Stimulated activated CD8-positive, alpha-beta memory T cell treated with anti-CD3 and anti-CD28 coated beads, Interleukin-7, amount 100 ng/mL, for 24 hours (primary cell): Measurements from ENCODE around the gene COPZ1.
"Not testable (repeated sequence)": the region's sequence is repeated elsewhere in the genome, so short reads cannot be mapped to it uniquely, and the experiment has no call there.

Source experiments
- DNase-seq: peaks from one replicate; pipeline ENCODE4 v3.0.0-alpha.2; 2020; ENCODE audit warnings: low read depth

Gene COPZ1

DNA sequence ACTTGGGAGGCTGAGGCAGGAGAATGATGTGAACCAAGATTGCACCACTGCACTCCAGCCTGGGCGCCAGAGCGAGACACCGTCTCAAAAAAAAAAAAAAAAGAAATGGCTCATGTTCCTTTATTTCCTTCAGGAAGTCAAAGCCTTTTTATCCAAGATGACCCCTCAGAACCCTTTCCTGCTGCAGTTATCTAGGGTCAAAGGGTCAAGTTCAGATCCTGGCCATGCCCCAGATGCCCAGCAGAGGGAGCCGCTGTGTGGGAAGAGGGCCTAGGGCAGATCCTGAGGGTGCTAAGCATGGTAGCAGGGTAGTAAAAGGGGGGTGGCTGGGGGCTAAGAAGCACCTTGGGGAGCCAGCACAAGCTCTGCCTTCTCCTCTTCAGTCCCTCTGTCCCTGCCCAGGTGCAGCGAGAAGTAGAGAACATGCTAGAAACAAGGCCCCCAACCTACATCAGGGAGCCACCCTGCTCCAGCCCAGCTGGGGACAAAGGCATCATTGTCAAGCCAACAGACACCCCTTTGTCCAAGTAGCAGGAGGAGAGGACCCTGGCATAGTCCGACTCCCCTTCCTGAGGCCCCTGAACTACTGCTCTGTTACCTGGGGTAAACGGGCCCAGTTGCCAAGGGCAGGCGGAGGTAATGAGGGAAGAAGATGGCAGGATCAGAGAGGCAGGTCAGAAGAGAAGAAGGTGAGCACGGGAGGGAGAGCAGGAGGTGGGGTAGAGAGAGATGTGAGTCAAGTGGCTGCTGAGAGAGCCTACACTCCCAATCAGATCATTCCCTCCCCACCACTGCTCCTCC, 30.6 kb upstream of the COPZ1 start:
- no peak for DNase-seq

DNA sequence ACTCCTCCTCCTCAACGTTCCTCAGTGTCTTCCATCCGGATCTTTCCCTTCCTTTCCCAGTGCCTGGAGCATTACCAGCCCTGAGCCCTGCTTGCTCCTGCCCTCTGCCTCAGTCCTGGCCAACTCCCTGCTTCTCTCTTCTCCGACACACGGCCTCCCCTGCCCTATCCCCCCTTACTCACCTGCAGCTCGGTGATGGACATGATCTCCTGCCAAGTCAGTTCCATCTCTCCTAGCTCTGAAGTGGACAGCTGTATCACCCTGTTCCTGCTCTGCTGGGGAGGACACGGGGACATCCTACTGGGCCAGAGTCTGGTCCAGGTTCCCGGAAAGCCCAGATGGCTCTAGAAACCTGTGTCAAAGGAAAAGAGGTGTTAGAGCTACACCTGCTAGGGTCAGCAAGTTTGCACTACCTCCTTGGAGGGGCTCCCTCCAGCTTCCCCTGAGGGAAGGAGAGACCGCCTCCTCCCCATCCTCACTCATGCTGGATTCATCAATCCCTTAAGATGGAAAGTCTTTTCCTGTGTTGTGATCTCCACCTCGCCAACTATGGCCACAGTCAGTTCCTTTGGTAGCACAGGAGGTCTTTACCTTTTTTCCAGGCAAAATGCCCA, 29.9 kb upstream of the COPZ1 start:
- no peak for DNase-seq

DNA sequence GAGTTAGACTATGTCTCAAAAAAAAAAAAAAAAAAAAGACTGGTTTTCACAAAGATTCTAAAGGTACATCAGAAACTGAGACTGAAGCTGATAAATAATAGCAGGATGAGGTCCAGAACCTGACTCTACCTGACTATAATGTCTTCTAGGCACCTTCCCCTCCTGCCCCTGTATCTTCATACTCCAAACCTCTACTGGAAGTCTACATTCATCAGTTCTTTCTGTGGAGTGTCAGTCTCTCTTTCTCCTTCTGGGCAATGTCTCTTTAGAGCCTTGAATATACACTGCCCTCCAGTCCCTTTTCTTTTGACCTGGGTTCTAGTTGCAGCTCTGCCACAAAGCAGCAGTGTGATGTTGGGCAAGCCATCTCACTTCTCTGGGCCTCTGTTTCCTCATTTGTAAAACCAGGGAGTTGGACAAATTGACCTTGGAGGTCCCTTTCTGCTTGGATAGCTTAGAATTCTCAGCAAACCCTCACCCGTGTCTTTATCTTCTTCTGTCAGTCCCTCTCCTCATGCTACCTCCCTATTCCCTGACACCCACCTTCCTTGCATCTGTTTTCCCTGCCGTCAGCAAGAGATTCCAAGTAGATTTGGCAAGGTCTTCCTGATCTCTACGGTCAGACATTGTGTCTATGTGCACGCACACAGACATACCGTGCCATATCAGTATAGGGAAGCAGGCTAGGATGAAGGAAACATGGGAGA, 28.4 kb upstream of the COPZ1 start:
- no peak for DNase-seq

DNA sequence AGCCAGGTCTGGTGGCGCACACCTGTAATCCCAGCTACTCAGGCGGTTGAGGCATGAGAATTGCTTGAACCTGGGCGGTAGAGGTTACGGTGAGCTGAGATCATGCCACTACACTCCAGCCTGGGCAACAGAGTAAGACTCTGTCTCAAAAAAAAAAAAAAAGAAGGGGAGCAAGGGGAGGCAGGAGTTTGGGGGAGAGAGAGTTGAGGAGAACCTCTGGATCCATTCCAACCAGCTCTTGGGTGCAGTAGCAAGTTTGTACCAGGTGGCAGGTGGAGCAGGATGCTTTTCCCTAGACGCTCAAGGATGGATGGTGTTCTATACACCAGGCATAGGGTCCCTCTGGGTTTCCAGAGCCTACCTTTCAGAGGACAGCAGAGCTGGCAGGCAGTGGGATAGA, 26.0 kb upstream of the COPZ1 start:
- no peak for DNase-seq

DNA sequence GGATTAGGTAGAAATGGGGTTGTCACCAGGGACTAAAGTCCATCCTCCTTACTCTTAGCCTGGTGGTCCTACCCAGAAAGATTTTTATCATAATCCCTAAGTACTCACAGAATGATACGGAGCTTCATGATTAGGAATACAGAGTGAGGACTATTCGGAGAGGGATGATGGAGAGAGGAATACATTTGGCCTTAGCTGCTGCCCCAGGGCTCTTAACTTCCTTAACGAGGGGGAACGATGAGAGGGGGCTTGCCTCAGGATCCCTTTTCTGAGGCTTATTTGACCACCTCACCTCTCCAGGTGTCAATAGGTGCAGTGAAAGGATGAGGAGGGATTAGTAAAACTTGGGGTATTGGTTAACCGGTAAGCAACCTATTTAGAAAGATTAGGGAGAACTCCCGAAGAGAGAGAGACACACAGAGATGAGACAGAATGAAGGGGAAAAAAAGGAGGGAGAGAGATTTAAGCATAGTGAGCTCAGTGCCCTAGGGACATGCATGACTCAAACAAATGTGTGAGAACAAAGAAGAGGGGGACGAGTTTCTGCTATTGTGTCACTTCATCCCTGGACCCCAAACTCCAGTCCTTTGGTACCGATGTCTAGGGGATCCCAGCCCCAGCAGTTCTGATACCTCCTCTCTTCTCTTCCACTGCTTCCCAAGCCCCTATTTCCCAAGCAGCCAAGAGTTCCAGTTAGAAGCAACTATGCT, 25.3 kb upstream of the COPZ1 start:
- no peak for DNase-seq

DNA sequence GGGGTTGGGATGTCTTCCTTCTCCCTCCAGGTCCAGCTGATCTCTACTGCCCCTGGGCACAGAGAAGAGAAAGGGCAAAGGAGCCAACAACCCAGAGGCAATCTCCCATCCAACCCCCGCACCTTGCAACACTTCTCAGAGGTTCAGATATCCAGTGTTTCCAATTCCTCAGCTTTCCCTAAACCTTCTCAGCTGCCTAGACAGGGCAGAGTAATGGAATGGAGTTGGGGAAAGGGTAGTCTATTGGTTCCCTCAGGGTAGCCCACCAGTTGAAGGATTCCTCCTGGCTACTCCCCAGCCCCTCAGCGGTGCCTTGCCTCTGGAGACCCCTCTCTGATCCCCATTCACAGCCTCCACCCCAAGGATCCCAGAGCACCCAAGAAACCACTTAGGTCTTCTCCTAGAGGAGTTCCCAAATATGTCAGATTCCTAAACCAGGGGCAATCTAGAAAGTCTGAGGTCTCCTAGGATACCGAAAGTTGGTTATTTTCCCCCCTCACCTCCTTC, 24.7 kb upstream of the COPZ1 start:
- no peak for DNase-seq

DNA sequence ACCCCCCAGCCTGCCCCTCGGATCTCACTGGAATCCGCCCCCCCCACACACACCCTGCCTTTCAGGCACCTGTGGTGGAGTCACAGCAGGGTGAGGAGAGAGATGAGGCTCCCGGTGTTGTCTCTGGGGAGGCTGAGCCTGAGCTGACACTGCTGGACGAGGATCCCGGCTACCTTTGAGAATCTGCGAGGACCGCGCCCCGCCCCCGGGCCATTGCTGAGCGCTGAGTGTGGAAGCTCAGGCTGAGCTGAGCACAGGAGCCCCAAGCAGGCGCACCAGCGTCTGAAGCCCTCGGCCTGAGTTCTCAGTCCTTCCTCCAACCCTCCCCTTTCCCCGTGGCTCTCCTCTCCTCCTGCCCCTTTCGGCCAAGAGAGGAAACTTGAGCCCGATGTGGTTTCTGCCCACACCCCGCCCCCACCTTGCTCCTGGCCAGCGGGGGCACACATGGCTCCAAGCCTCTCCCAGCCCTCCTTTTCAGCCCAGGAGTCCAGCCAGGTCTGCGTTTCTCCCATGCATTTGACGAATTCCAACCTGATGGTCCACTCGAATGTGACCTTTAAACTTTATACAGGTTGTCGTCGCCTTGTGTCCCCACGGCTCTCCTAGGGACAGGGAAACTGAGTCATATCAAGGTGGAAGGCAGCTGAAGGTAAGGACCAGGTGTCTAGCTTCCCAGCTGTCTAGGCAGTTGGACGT, 24.1 kb upstream of the COPZ1 start, which contains the start of gene NFE2:
Gene NFE2, minus strand, starts transcription at position 284 of the 696 bp plus-strand sequence. CDS start 5,767 bp downstream, outside the sequence.
- DNase-seq, result no peak

DNA sequence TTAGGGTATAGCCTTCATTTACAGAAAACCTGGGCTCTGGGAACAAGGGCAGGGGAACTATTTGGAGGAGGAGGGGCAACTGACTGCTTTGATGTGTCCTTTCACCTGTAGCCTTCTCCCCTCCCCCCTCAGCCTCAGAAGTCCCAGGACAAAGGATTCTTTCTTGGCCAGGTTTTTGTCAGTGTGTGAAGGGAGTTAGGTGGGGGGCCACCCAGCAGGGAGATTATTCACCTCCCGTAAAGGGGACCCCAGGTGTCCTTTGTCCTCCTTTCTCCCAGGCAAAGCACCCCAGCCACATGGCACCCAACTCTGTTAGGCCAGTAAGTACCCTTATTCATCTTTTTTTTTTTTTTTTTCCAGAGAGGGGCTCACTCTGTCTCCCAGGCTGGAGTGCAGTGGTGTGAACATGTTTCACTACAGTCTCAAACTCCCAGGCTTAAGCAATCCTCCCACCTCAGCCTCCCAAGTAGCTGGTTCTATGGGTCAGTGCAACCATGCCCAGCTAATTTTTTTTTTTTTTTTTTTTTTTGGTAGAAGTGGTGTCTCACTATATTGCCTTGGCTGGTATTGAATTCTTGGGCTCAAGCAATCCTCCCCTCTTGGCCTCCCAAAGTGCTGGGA, 23.4 kb upstream of the COPZ1 start:
- no peak for DNase-seq

DNA sequence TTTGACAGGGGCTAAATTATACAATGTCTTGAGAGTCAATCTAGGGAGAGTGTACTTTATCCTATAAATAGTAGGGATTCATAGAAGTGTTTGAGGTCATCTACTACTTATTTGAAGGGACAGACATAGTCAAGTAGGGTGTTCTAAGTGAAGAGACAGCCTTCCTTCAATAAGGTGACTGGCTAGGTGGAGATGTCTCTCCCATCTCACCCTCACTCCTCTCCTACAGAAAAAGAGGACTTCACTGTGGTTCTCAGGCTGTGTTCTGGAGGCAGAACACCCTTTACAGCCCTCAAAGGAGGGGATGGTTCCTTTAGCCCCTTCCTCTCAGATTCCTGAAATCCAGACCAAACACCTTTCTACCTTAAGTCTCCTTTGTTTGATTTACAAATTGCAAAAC, 21.3 kb upstream of the COPZ1 start:
- DNase-seq, result no peak

DNA sequence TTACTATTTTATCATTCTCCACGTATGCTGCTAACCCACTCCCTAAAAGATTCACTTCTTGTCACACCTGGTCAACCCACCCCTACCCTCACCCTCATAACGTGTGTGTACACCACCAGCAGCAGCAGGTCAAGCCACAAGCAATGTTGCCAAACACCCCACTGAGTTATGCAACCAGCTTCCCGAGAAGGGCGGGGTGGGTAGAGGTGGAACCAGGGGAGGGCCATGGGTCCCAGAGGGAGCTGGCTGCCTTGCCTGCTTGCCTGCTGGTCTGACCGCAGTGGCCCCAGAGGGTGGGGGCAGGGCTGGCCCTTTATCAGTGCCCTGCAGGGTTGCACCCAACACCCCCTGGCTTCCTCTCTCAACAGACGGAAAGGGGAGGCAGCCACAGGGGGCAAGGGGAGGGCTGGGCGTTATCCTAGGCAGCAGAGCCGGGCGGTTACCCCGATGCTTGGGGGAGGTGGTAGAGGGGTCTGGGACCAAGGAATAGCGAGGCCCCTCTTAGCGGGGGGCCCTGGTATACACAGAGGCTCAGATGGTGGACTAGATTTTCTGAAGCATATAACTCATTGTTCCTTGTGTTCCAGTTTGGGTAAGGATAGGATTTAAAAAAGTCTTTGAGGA, 20.6 kb upstream of the COPZ1 start:
- DNase-seq, result no peak

DNA sequence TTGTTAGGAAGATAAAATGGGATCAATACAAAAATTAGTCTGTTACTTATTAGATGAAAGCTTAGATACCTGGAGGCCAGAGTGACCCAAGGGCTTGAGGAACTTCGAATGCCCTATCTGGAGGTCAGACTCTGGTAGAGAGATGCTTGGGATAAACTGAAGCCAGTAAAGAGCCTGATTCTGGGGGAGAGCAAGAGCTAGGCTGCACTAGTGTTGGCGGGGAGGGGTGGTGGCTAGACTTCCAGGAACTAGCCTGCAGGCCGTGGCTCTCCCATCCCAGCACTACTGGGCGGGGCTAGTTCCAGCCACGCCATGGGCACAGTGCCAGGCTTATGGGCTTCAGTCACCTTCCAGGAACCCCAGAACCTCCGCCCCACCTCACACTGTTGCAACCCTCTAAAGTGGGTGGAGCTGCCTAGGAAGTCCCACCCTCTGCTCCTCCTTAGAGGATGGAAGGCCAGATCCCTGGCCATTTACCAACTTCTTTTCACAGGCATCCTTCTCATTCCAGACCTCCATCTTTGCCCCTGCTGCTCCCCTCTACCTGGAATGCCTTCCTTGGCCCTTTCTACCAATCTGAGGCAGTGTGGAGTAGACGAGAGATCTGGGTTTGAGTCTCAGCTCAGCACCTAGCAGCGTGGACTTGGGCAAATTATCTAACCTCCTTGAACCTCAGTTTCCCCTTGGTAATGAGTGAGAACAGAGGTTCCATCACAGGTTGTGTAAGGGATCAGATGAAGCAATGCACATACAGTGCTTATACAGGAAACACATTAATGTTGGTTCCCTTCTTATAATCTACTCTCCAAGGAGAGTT, 17.8 kb upstream of the COPZ1 start:
- no peak for DNase-seq

DNA sequence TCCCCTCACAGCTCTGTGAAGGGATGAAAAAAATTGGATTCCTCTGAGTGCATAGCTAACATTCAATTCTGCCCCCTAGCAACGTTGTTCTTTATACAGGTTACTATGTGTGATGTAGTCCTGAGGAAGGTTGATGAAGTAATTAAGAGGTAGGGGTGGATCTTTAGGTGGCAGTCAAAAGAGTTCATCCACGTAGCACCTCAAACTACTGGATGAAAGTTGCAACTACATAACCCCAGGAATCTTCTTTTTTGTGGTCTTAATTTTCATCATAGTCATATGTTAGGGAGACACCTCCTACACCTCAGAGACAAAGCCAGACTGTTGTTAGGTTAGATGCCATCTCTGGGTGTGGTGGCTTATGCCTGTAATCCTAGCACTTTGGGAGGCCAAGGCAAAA, 13.9 kb upstream of the COPZ1 start:
- no peak for DNase-seq

DNA sequence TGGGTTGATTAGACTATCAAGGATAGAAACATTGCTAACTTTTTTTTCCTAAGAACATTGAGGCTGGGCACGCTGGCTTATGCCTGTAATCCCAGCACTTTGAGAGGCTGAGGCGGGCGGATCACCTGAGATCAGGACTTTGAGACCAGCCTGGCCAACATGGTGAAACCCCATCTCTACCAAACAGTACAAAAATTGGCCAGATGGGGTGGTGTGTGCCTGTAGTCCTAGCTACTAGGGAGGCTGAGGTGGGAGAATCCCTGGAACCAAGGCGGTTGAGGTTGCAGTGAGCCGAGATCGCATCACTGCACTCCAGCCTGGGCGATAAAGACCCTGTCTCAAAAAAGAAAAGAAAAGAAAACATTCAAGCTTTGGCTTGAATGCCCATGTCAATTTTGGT, 12.6 kb upstream of the COPZ1 start:
- DNase-seq, result not testable (repeated sequence)

DNA sequence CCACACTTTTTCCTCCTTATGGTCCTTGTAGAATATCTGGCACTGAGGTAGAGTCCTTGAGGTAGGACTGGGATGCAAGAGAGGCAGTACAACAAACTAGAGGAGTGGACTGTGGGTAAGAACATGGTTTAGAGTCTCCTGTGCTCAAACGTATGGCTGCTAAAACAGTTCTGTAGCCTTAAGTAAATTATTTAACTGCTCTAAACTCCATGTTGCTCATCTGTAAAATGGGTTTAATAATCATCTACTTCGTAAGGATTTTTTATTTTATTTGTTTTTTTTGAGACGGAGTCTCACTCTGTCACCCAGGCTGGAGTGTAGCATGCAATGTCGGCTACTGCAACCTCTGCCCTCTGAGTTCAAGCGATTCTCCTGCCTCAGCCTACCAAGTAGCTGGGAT, 3.6 kb upstream of the COPZ1 start:
- no peak for DNase-seq

DNA sequence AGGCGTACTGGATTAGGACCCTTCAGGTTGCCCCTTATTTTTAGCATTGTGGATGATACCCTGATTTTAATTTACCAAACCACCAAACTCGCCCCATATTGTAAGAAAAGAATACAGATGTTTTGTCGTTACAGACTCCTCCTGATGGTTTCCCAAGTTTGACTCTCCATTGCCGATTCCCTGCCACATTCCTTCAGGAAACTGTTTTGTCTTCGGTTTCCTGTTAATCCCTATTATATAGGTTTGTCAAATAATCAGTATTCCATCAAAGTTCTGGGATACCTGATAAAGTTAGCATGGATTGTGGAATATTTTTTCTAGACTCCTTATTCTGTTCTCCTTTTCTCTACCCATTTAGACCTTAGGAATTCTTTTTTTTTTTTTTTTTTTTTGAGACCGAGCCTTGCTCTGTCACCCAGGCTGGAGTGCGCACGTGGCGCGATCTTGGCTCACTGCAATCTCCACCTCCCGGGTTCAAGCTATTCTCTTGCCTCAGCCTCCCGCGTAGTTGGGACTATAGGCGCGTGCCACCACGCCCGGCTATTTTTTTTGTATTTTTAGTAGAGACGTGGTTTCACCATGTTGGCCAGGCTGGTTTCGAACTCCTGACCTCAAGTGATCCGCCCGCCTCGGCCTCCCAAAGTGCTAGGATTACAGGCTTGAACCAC, 645 bp downstream of the COPZ1 start:
- not testable (repeated sequence) for DNase-seq

DNA sequence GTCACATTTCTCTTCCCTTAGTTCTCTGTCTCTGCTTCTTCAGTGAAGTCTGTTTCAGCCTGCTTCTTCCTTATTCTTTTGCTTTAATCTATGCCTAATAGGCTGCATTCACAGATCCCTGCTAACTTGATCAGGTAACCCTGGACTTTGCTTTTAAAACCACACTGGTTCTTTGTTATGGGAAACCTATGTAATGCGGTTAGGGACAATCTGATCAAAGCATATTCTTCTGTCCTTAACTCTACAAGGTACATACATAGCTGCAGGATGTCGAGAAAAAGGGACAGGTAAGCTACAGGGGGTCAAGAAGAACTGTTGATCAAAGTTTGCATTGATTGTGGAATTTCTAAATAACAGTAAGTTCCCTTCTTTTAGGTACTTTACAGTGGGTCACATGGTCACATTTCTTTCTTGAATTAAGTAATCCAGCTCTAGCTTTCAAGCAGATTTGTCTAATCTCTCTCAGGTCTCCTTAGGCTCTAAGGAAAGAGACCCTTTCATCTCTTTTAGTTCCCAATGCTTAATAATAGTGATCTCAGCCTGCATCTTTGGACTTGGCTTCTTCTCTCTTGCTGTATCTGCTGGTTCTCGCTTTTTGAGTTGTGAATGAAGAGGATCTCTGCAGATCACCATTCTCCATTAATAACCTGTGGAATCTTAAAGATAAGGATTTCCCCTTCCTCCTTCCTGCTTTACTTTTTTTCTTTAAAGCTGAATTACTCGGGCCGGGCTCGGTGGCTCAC, 3.8 kb downstream of the COPZ1 start:
- DNase-seq, result no peak

DNA sequence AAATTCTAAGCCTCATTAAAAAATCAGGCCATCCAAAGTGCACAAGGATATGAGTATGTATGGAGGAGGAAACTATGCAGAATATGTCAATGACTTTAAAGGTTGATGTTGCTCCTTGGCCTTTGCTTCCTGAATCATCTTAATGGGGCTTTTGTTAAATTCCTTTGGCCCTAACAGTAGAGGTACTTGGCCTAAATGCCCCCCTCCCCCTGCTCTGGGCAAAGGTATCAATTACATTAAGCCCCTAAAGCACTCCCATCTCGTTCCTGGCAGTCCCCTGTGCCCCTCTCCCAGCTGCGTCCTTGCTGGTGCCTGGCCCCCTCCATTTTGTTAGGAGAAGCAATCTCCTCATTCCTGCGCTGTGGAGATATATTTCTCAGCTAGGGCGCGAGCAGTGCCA, 4.8 kb downstream of the COPZ1 start:
- no peak for DNase-seq

DNA sequence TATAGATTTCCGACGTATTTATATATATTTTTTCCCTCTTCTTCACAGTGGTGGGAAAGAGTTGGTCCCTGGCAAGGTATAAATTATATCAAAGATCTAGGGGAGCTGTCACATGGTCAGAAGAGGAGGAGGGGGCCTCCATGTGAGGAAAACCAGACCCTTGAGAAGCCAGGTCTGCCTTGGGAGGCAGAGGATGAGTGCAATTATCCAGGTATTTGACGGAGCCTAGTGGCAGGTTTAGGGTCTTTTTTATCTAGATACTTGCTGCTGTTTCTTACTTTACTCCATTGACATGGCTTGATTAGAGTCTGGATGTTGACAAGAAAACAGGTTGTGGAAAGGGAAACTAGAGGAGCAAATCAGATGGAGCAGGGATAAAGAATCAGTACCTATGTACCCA, 5.5 kb downstream of the COPZ1 start:
- DNase-seq, result no peak

DNA sequence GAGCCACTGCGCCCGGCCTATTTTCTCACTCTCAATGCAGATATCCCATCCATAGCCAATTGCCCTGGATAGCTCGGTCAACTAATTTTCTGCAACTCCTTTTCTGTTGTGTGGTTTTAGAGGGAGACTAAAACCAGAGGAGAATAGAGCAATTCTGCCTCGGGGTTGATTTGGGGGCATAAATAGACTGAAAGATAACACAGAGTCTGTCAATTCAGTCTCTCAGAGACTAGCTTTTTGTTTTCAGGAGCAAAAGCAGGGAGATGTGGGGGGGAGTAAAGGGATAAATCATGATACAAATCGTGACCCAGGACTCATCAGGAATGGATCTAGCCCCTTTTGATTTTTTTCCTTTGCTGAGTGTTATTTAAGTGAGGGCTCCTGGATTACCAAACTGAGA, 6.5 kb downstream of the COPZ1 start:
- DNase-seq, result no peak
